NCI-H128 (cell line): ENCODE measurements around the gene MARS1.
"Not testable (repeated sequence)": the region's sequence is repeated elsewhere in the genome, so short reads cannot be mapped to it uniquely, and the experiment has no call there.

ENCODE experiments used
- DNase-seq: peaks from one replicate; lab custom pipeline; 2025; ENCODE audit not compliant: unreplicated experiment; lab: John Stamatoyannopoulos, UW

Gene MARS1

GRCh38 chr12:57487597-57488401 lies at the start of gene MARS1:
TSS of gene MARS1 (plus strand) at chr12:57488068. CDS start at chr12:57488091, 23 bp downstream.
- DNase-seq: peak; percentile 93

GRCh38 chr12:57438400-57438799 lies 49.5 kb upstream of the MARS1 start:
- DNase-seq: no peak

GRCh38 chr12:57439762-57440266 lies 48.1 kb upstream of the MARS1 start:
- DNase-seq: no peak

- not testable (repeated sequence) for DNase-seq
Observed at GRCh38 chr12:57441393-57441792, 46.5 kb upstream of the MARS1 start.

- no peak for DNase-seq
Observed at GRCh38 chr12:57441846-57442427, 45.9 kb upstream of the MARS1 start.

- not testable (repeated sequence) for DNase-seq
Observed at GRCh38 chr12:57444337-57444736, 43.5 kb upstream of the MARS1 start.

- no peak for DNase-seq
Observed at GRCh38 chr12:57444744-57445143, 43.1 kb upstream of the MARS1 start.

- DNase-seq: no peak
Observed at GRCh38 chr12:57446292-57446960, 41.4 kb upstream of the MARS1 start.

- DNase-seq: no peak
Observed at GRCh38 chr12:57448669-57449068, 39.2 kb upstream of the MARS1 start.

GRCh38 chr12:57449375-57449774 lies 38.5 kb upstream of the MARS1 start:
- no peak for DNase-seq

- DNase-seq: no peak
Observed at GRCh38 chr12:57450057-57450456, 37.8 kb upstream of the MARS1 start.

- DNase-seq: no peak
Observed at GRCh38 chr12:57451233-57451778, 36.6 kb upstream of the MARS1 start.

GRCh38 chr12:57452181-57452936 lies 35.5 kb upstream of the MARS1 start:
- no peak for DNase-seq

- DNase-seq: peak; percentile 71
Observed at GRCh38 chr12:57452937-57453509, 34.8 kb upstream of the MARS1 start.

- no peak for DNase-seq
Observed at GRCh38 chr12:57454213-57454565, 33.7 kb upstream of the MARS1 start.

GRCh38 chr12:57454566-57455373 lies 33.1 kb upstream of the MARS1 start, which contains the start of gene INHBE:
TSS of gene INHBE (plus strand) at chr12:57455307. CDS start at chr12:57455537, 230 bp downstream.
- no peak for DNase-seq

- no peak for DNase-seq
Observed at GRCh38 chr12:57455374-57456144, 32.3 kb upstream of the MARS1 start.

- DNase-seq: peak; percentile 20
Observed at GRCh38 chr12:57456145-57456700, 31.6 kb upstream of the MARS1 start.
